KMS-11 (cell line): Measurements from ENCODE around the gene DAAM2.

Experiments used
- H2AFZ ChIP-seq: fragments of 200-600 bp; sonication (generic); 2 replicates; pipeline ENCODE4 v1.6.1; 2016; ENCODE audit warnings: antibody characterized with exemption, mixed run types, low read depth
- H3K27ac ChIP-seq: fragments of 200-600 bp; sonication (generic); 2 replicates; pipeline ENCODE4 v1.6.1; 2016; ENCODE audit warnings: mild to moderate bottlenecking, mixed run types
- H3K27me3 ChIP-seq: fragments of 200-600 bp; sonication (generic); 2 replicates; pipeline ENCODE4 v1.6.1; 2017; ENCODE audit warnings: mild to moderate bottlenecking, low read depth, mixed run types, moderate library complexity; ENCODE audit not compliant: insufficient read depth
- H3K36me3 ChIP-seq: fragments of 200-600 bp; sonication (generic); 2 replicates; pipeline ENCODE4 v1.6.1; 2017; ENCODE audit warnings: mild to moderate bottlenecking, mixed run types; ENCODE audit not compliant: insufficient read depth
- H3K4me1 ChIP-seq: fragments of 200-600 bp; sonication (generic); 2 replicates; pipeline ENCODE4 v1.6.1; 2016; ENCODE audit warnings: mild to moderate bottlenecking, low read depth, mixed run types; ENCODE audit not compliant: poor library complexity, severe bottlenecking
- H3K4me2 ChIP-seq: fragments of 200-600 bp; sonication (generic); 2 replicates; pipeline ENCODE4 v1.7.0; 2016; ENCODE audit warnings: mild to moderate bottlenecking, mixed run types
- H3K4me3 ChIP-seq: fragments of 200-600 bp; sonication (generic); IDR thresholded peaks from 2 replicates; pipeline ENCODE4 v1.6.1; 2017; ENCODE audit warnings: low read depth, low read length, mixed read lengths; ENCODE audit not compliant: insufficient read depth
- H3K79me2 ChIP-seq: fragments of 200-600 bp; sonication (generic); 2 replicates; pipeline ENCODE4 v1.6.1; 2016; ENCODE audit warnings: low read depth, mixed run types; ENCODE audit not compliant: insufficient read depth
- H3K9ac ChIP-seq: fragments of 200-600 bp; sonication (generic); 2 replicates; pipeline ENCODE4 v1.6.1; 2016; ENCODE audit warnings: mild to moderate bottlenecking, mixed run types
- H4K20me1 ChIP-seq: fragments of 200-600 bp; sonication (generic); 2 replicates; pipeline ENCODE4 v1.6.1; 2016; ENCODE audit warnings: mild to moderate bottlenecking, mixed run types; ENCODE audit not compliant: insufficient read depth
- TF ChIP-seq, protein P1 (sequence below): fragments of 200-600 bp; sonication (generic); conservative IDR thresholded peaks from 2 replicates; pipeline ENCODE4 v1.6.1; 2017; ENCODE audit warnings: low read depth, mild to moderate bottlenecking, antibody characterized with exemption, low read length, moderate library complexity, mixed read lengths

Gene DAAM2

DNA sequence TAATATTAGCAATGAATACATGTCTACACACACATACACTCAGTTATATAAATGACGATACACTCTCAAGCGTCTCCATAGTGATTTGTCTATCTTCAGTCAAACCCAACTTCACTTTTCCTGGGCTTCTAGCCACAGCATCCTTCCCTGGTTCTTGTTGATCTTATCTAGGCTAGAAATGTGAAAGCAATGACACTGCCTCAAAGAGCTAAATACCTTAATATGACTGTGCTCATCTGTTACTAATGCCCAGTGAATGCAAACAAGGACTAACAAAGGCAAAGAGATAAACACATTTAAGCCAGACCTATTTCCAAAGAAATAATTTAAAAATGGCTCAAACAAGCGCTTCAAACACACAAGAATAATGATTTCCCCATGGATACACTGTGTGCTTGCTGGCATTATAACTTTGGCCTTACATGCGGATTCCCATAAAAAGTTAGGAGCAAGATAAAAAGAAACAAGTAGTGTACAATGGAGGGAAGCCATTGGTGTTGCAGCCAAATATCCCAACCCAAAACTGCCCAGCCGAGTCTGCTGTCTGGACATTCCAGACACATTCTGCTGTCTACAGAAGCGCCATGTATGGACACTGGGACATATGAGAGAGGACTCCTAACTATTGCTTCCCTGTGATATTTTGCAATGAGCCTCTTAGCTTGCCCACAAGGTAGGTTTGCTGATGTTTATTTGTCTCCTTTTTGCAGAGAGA is 19.5 kb upstream of the DAAM2 start:
- no peaks in the 10 kb centered on the region for H4K20me1 ChIP-seq
- no peaks in the 10 kb centered on the region for H3K27me3 ChIP-seq
- no peak overlapping the region for H3K9ac ChIP-seq
- no peak overlapping the region for H3K4me2 ChIP-seq
- no peak overlapping the region for H2AFZ ChIP-seq
- no peak overlapping the region for H3K27ac ChIP-seq
- TF ChIP-seq, protein P1, sequence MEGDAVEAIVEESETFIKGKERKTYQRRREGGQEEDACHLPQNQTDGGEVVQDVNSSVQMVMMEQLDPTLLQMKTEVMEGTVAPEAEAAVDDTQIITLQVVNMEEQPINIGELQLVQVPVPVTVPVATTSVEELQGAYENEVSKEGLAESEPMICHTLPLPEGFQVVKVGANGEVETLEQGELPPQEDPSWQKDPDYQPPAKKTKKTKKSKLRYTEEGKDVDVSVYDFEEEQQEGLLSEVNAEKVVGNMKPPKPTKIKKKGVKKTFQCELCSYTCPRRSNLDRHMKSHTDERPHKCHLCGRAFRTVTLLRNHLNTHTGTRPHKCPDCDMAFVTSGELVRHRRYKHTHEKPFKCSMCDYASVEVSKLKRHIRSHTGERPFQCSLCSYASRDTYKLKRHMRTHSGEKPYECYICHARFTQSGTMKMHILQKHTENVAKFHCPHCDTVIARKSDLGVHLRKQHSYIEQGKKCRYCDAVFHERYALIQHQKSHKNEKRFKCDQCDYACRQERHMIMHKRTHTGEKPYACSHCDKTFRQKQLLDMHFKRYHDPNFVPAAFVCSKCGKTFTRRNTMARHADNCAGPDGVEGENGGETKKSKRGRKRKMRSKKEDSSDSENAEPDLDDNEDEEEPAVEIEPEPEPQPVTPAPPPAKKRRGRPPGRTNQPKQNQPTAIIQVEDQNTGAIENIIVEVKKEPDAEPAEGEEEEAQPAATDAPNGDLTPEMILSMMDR: no peak
- H3K36me3 ChIP-seq: no peaks in the 10 kb centered on the region
- H3K4me3 ChIP-seq: no peak overlapping the region
- H3K4me1 ChIP-seq: no peaks in the 10 kb centered on the region
- H3K79me2 ChIP-seq: no peaks in the 10 kb centered on the region

DNA sequence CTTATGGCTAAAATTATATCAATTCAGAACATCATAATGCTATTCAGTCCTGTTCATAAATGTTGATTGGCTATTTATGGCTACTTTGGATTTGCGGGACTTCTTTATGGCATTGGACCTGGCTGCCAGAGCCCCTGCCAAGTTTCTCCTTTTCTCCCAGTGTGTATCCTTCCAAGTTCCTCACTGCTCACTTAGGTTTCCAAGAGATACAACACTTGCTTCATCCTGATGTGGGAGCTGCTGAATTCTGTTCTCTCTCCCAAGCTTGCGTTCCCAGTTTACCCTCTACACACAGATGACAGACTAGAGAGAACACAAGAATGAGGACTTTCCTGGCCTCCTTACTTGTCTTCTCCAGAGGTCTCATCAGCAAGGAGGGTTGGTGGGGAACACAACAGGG is 18.4 kb upstream of the DAAM2 start:
- H3K79me2 ChIP-seq: no peaks in the 10 kb centered on the region
- no peak overlapping the region for H3K4me2 ChIP-seq
- H3K4me3 ChIP-seq: no peak overlapping the region
- H3K27ac ChIP-seq: no peak overlapping the region
- no peaks in the 10 kb centered on the region for H3K4me1 ChIP-seq
- TF ChIP-seq, protein P1: no peak
- H2AFZ ChIP-seq: no peak overlapping the region
- H3K27me3 ChIP-seq: no peaks in the 10 kb centered on the region
- H3K36me3 ChIP-seq: no peaks in the 10 kb centered on the region
- H4K20me1 ChIP-seq: no peaks in the 10 kb centered on the region
- no peak overlapping the region for H3K9ac ChIP-seq

DNA sequence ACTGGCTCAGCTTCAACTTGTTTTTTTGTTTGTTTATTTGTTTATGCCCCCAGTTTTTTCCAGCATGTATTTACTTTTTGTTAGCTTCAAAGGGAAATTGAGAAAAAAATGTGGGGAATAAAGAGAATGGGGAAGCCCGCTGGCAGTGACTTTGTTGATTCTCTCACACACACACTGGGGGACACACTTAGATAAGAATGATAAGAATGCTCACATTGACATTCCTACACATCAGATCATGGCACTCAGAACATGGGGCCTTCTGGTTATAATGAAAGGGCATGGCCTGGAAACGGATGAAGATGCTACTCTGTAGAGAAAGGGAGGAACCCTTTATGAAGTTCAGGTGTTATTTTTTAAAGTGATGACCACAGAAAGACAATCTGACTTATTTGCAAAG is 15.6 kb upstream of the DAAM2 start:
- H3K4me2 ChIP-seq: no peak overlapping the region
- no peaks in the 10 kb centered on the region for H3K27me3 ChIP-seq
- no peak overlapping the region for H3K4me3 ChIP-seq
- no peaks in the 10 kb centered on the region for H4K20me1 ChIP-seq
- H3K9ac ChIP-seq: no peak overlapping the region
- H3K36me3 ChIP-seq: no peaks in the 10 kb centered on the region
- no peak overlapping the region for H2AFZ ChIP-seq
- TF ChIP-seq, protein P1: no peak
- H3K4me1 ChIP-seq: no peaks in the 10 kb centered on the region
- no peaks in the 10 kb centered on the region for H3K79me2 ChIP-seq
- H3K27ac ChIP-seq: no peak overlapping the region

DNA sequence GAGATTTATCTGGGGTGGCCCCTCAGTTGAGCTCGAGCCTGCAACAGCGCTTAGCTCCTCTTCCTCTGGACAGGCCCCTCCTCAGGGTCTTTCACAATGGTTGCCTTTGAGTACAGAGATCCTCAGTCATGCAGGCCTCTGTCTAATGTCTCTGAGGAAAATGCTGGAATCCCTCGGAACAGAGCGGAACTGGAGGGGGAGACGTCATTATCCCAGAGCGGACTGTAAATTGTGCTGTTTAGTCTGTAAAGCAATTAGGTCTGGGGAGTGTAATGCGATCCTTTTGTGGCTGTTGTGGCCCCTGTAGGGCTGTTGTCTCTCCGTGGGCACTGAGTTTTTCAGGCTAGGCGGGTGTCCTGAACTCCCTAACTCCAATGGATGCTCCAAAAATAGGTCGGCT is 15.0 kb upstream of the DAAM2 start:
- no peak overlapping the region for H3K9ac ChIP-seq
- H3K4me3 ChIP-seq: no peak overlapping the region
- H3K79me2 ChIP-seq: no peaks in the 10 kb centered on the region
- H3K27me3 ChIP-seq: no peaks in the 10 kb centered on the region
- no peak overlapping the region for H3K4me2 ChIP-seq
- H3K27ac ChIP-seq: no peak overlapping the region
- no peaks in the 10 kb centered on the region for H3K36me3 ChIP-seq
- no peak overlapping the region for H2AFZ ChIP-seq
- H4K20me1 ChIP-seq: no peaks in the 10 kb centered on the region
- TF ChIP-seq, protein P1: no peak
- H3K4me1 ChIP-seq: no peaks in the 10 kb centered on the region
